Fibroblast of villous mesenchyme (primary cell): ENCODE data around the gene NASP. TPM values are rescaled to one million over a fixed set of nuclear protein-coding genes. Genes with fewer than 3 reads are reported as not detected.

Source experiments
- DNase-seq: peaks from one replicate; pipeline ENCODE4 v3.0.0-alpha.2; 2010; ENCODE audit warnings: low read depth
- H3K4me3 ChIP-seq: 2 replicates; pipeline ENCODE4 v1.5.1; 2011; ENCODE audit warnings: low read depth, mild to moderate bottlenecking, low read length
- CTCF ChIP-seq: IDR thresholded peaks from 2 replicates; pipeline ENCODE4 v1.5.1; 2012; ENCODE audit warnings: low read depth, mild to moderate bottlenecking, low read length; ENCODE audit not compliant: insufficient read depth
- total RNA-seq: library from RNA; depleted of rRNA; stranded (reverse); fragments of >200 nt; gene quantifications from 2 replicates; pipeline ENCODE4 v1.2.3, GENCODE V29; 2012

NASP gene
- total RNA-seq, 1 donor: 50.5 TPM

GRCh38 chr1:45617618-45618017 lies 33.8 kb downstream of the NASP start:
- no peak overlapping the region for H3K4me3 ChIP-seq
- no peak for TF ChIP-seq CTCF
- no peak for DNase-seq

GRCh38 chr1:45619149-45619921 lies 35.5 kb downstream of the NASP start:
- no peak for DNase-seq
- TF ChIP-seq CTCF: no peak
- no peak overlapping the region for H3K4me3 ChIP-seq

GRCh38 chr1:45620588-45621500 lies 37.0 kb downstream of the NASP start:
- no peak overlapping the region for H3K4me3 ChIP-seq
- no peak for DNase-seq
- no peak for TF ChIP-seq CTCF

- TF ChIP-seq CTCF: no peak
- H3K4me3 ChIP-seq: no peak overlapping the region
- DNase-seq: no peak
Measured at GRCh38 chr1:45621501-45621836, 37.6 kb downstream of the NASP start.

DNA sequence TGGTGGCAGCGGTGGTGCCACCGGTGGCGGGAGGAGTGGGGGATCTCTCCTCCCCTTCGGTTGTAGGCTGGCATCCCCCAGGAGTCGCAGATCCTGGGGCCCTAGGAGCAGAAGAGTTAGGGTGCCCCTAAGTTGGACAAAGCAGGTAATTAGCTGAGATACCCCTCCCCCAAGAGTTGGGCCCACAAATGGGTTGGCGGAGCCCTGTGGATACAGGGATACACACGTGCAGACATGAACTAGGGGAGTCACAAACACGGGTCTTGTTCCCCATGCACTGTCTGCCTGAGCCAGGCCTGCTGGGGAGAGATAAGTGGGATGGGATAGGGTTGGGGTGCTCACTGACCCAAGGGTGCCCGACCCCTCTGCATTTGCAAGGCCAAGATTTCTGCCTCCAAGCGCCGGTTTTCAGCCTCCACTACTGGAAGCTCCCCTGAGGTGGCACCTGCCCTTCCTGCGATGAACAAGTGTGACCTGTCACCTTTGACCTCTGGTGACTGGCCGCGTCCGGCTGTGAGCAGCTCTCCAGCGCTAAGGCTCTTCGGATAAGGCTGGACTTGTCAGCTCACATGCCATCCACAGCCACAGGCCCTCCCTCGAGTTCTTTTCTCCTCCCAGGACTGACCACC lies 38.2 kb downstream of the NASP start:
- no peak for DNase-seq
- TF ChIP-seq CTCF: no peak

GRCh38 chr1:45622524-45623394 lies 38.9 kb downstream of the NASP start:
- no peak for DNase-seq
- H3K4me3 ChIP-seq: no peak overlapping the region
- TF ChIP-seq CTCF: no peak

More for the DNA sequence above, 38.2 kb downstream of the NASP start:
- H3K4me3 ChIP-seq: no peak overlapping the region
